NCI-H2029 treated with DMSO at 0.1 percent for 48 hours (cell line): Measurements from ENCODE around the gene CDH12.
"Not testable (repeated sequence)": the region's sequence is repeated elsewhere in the genome, so short reads cannot be mapped to it uniquely, and the experiment has no call there.

Experiments used
- DNase-seq: peaks from one replicate; lab custom pipeline; 2025; lab: John Stamatoyannopoulos, UW

Gene CDH12

DNA sequence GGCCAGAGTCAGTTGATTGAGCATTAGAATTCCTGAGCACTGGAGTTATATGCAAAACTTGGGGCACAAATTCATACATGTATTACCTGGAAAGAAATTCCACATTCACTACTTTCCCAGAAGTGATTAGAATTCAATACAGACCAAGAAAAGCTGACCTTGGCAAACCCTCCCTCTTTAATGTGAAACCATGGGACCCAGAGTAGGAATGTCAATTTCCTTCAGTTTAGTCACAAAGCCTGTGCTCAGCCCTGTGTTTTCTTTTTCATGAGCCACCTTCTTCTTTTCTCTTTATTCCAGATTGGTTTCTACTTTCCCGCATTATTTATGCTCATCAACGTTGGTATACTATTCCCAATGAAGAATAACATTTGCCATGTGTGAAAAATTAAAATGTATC, 420.2 kb downstream of the CDH12 start:
- DNase-seq = no peak

DNA sequence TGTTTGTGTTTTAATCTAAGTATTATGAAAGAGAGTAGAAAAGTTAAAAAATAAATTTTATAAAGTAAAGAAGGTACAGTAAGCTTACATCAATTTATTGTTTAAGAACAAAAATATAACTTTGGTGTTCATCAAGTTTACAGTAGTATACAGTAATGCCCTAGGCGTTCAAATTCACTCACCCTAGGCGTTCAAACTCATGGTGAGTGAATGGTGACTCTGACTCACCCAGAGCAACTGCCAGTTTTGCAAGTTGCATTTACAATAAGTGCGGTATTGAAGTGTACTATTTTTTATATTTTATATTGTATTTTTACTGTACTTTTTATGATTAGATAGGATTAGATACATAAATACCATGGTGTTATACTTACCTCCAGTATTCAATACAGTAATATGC, 421.3 kb downstream of the CDH12 start:
- DNase-seq = no peak

DNA sequence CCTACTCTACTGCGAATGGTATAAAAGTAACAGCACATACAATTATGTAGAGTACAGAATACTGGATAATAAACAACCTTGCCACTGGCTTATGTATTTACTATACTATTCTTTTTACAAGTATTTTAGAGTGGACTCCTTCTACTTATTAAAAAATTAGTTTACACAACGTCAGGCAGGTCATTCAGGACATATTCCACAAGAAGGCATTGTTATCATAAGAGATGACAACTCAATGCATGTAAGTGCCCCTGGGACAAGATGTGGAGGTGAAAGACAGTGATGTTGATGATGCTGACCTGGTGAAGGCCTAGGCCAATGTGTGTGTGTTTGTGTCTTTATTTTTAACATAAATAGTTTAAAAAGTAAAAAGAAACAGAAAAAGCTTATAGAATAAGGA, 421.7 kb downstream of the CDH12 start:
- no peak for DNase-seq

DNA sequence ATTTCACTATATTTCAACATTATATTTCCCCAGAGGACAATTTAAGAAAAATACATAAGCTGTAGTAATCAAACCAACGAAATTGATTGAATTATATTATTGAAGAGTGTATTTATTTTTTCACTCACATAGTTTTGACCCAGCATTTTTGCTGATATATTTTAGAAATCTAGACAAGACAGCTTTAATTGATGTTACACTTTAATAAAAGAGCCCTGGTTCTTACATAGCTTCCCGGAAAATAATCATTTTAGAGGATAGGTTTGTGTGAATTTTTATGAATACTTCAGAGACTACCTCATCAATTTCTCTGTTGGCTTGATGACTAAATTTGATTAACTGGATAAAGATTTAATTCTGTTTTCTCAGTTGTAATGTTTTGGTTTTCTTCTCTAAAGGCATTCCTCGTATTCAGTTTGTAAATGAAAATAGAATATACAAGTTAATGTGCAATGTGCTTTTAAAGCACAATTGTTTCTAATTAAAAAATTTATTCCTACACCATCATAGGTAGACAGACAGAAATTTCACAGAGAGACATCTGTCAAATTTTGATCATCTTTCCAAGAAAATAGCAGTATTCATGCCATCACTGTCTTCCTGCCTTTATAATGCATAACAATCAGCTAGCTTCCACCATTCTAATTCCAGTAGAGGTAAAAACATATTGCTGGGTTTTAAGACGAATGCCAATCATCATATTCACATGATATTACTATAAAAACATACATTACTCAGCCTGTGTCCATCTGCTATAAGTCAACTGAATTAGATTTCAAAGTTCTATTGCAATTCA, 441.4 kb downstream of the CDH12 start:
- no peak for DNase-seq

DNA sequence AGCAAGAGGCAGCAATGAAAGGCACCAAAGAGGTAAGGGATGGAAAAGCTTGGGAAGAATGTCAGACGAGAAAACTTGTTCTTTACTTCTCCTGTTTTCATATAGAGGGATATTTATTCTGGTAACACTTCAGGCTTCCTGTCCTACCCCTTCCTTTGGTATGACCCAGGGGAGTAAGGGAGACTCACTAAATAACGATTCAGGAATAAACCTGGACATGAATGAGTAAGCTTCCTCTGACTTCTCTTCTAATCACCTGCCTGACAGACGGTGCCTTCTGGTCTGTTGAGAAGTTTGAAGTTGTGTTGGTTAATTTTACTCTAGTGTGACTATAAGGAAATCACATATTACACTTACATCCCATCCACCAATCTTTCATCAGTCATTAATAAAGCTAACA, 461.2 kb downstream of the CDH12 start:
- no peak for DNase-seq

DNA sequence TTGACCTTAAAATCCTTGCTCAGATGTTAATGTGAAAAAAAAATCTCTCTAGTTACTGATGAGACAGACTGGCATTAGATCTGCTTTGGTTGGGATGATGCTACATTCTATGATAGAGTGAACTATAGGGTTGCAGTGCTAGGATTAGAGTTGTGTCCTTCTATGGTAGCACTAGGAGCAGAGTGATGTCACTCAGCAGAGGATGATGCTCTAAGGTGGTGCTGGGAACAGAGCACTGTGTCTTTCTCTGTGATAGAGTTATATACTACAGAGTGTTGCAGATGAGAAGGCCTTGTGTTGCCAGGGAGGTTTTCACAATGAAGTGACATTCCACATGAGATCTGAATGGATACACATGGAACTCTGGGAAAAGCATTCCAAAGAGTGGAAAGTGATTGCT, 462.3 kb downstream of the CDH12 start:
- no peak for DNase-seq

DNA sequence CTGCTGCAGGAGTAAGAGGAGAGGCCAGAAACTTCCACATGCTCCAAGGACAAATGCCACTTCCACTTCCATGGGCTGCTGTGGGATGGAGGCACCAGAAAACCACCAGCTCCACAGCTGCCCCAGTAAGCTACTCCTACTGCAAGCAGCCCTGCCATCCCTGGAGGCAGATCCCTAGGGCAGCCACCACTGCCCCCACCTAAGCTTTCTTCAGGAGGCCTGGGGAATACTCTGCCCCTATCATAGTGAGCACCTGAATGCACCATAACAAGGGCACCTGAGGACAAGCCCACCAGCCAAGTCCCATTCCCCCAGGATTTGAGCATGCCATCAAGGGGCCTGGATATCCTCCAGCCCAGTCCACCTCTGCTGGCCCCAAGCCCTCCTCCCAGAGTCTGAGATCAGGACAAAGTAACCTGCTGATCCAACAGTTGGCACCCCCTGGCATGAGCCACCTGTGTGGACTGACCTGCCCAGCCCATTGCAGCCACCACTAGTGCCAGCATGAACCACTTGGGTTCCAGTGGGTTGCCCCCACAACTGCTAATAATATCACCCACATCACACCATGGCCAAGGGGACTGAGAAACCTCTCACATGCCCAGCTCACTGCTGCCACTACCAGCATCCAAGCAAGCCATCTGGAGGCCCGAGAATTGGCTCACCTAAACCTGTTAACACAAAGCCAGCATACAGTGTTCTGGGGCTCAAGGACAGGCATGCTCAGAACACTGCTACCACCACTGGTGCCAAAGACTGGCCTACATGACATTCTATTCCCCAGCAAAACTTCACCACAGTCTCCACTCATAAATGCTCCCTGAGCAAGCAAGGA, 480.1 kb downstream of the CDH12 start:
- DNase-seq = no peak

DNA sequence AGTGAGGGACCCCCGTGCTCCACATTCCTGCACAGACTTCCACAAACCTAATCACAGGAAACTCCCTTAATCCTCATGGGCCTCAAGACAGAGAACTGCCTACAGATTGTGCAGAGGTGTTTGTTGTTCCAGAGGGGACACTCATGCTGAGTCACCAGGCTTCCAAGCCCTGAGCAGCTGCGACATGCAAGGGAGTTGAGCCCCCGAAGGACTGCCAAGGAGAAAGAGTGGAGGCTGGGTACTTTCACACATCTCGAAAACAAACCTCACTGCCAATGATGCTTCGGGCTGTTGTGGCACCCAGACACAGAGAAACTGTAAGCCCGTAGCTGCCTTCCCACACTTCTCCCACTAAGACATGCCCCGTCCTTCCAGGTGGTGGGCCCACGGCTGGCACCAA, 480.8 kb downstream of the CDH12 start:
- DNase-seq = no peak

DNA sequence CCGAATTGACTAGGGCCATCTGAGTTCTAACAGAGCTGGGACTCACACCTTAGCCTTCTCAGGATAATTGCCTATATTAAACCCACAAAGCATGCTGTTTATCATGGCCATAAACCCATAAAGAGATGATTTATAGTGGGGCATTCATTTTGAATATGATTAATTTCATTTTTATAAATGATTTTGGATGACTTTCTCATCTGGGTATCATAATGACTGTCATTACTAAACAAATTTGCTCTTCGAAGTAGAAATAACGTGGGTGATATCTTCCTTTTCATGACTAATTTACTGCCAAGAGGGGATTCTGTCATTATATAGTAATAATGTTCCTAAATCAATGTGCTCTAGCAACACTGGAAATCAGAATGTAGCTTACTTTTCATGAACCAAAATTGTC, 498.2 kb downstream of the CDH12 start:
- no peak for DNase-seq

DNA sequence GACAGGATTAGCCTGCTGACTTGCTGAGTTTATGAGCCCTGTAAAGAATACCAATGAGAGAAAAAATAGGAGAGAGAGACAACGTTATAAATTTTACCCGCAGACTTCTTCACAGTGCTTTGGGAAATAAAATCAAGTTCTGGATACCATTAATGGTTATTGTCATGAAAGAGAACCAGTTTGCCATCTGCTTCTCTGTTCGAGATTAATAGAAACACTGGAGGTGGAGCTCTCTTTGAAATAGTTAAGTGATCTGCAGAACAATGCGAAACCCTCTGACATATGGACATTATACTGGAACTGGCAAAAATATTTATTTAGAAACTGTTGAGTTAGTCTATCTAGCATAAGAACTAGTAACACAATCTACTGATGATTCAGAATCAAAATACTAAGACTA, 500.7 kb downstream of the CDH12 start:
- DNase-seq = no peak

DNA sequence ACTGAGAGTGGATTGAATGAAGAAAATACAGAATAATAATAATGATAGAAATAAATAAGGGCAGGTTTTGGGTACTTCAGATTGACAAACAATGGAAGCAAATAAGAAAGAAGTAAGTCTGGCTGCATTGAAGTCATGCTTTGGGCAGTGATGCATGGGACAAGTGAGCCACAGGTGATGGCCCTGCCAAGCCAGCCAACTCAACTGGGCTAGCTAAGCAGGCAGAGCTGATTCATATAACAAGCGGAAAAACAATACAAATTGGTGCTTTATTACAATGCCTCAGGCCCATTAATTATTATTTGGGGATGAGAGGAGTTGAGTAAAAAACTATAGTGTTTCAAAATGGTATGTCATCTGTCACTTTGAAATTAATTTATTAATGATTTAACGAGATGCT, 502.0 kb downstream of the CDH12 start:
- DNase-seq = no peak

DNA sequence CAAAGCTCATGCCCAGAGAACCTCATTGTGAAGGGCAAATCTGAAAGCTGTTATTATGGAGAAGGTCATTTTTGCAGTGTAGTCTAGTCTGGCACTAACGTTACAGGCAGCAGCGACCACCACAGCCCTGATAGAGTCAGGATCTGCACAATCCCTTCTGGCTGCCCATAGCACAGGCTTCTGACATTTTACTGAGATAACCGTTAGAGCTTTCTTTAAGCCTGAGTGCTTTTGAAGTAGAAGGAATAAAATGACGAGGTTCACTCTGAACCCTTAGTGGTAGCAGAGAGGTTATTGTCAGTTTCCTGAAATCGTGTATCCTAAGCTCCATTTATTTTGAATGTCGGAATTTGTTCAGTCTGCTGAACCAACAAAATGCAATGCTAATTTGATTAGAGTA, 505.1 kb downstream of the CDH12 start:
- DNase-seq = no peak

DNA sequence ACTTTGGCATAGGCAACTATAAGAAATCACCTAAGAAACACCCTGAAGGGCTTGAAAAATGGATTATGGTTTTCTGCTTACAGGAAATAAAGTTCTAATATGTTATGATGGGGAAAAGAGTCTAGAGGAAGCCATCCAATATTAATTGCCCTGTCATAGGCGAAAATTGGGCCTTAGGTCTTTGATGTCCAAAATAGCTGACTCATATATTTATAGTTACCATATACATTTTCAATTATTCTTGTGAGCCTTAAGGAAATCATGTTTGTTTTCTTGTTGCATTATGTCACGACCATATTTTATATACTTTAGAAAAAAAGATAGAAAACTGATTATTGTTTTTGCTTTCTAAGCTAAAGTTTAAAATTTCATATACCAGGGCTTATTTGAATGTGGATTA, 509.1 kb downstream of the CDH12 start:
- no peak for DNase-seq

DNA sequence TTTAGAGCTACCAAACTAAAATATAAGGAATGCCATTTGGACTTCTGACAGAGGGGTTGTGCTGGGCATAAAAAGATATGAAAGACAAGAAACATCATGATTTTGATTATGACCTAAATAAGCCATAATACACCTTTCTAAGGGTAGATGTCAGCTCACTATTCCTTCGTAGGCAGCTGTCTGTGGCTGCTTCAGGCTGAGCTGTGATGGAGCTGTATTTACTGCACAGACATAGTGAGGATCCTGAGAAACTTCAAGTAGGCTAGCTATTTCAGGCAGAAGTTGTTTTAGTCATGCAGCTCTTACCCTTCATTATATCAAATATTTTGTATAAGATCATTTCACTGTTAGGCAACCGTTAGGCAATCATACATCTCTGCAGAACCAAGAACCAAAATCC, 511.7 kb downstream of the CDH12 start:
- no peak for DNase-seq

DNA sequence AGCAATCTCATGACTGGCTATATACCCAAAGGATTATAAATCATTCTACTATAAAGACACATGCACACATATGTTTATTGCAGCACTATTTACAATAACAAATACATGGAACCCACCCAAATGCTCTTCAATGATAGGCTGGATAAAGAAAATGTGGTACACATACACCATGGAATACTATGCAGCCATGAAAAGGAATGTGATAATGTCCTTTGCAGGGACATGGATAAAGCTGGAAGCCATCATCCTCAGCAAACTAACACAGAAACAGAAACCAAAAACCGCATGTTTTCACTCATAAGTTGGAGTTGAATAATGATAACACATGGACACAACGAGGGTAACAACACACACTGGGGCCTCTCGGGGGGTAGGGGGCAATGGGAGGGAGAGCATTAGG, 520.2 kb downstream of the CDH12 start:
- DNase-seq = not testable (repeated sequence)

DNA sequence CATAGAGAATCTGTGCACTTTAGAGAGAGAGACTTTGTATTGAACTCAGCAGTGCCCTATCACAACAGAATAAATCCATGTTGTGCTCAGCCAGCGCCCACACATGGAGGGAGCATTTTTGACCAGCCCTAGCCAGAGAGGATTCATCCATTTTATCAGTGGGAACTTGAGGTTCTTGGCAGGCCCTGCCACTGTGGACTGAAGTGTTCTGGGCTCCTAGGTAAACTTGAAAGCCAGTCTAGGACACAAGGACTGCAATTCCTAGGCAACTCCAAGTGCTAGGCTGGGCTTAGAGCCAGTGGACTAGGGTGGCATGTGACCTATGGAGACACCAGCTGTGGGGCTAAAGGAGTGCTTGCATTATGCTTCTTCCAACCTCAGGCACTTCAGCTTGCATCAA, 523.5 kb downstream of the CDH12 start:
- DNase-seq = no peak

DNA sequence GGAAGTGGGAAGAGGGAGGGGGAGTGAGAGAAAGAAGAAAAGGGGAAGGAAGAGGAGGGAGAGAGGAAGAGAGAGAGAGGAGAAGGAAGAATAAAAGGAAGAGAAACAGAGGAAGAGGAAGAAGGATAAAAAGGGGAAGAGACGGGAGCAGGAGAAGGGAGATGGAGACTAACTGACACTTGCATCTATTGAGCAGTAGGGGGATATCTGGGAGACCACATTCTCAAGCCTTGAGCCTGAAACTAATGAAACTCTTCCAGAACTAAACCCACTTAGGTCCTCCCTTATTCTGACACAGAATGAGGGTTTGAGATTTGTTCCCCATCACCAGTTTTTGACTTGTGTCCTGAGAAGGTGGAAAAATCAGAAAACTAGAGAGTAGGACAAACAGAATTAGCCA, 533.3 kb downstream of the CDH12 start:
- no peak for DNase-seq

DNA sequence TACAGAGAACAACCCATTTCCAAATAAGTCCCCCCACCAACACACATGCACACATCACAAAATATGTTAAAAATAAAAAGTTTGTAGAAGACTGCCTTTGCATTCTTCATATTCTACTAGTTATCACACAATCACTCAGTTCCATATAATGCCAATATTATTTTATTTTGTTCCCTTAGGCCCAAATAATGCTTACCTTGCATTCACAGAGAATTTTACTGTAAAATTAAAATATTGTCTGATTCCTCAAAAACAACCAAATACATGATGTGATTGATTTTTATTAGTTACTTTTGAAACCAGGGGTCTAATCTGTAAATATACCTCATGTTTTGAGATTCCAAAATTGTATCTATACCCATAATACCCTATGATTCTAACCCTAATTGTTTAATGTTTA, 536.9 kb downstream of the CDH12 start:
- DNase-seq = no peak

DNA sequence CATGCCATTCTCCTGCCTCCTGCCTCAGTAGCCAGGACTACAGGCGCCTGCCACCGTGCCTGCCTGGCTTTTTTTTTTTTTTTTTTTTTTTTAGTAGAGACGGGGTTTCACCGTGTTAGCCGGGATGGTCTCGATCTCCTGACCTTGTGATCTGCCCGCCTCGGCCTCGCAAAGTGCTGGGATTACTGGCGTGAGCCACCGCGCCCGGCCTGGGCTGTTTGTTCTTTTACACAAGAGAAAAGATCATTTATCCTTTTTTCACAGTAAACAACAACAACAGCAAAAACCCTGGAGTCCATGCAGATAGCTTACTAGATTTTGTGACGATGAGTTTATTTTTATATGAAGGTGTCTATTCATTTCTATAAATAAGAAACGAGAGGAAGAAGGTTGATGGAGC, 538.1 kb downstream of the CDH12 start:
- not testable (repeated sequence) for DNase-seq

DNA sequence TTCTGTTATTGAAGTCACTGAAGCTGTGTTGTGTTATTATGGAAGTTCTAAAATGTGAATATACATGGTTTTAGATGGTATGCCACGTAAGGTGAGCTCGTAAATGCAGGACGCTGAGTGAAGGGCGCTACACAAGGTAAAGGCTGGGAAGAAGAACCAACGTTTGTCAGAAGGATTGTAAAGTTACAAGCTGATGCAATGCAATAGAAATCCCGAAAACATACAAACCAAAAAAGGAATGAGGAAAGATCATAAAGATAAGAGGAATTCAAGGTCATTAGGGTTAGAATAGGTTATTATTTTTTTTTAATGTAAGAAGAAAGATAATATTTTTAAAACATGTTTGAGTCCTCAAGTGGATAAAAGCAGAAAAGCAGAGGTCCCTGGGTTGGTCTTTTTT, 538.6 kb downstream of the CDH12 start:
- no peak for DNase-seq

DNA sequence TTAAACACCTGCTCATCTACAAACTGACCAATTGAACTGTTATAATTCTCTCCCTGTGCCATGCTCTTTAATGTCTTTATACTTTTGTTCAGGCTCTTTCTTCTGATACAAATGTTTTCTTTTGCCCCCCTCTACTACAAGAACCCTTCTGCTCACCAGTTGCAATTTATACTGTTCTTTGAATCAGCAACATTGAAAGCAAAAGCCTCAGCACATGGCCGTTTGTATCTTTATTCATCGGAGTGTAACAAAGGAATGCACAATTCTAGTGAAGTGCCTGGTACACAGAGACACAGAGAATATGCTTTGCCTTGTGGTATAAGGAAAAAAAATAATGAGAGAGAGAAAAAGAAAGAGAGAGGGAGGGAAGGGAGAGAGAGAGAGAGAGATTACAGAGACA, 547.1 kb downstream of the CDH12 start:
- DNase-seq = no peak

DNA sequence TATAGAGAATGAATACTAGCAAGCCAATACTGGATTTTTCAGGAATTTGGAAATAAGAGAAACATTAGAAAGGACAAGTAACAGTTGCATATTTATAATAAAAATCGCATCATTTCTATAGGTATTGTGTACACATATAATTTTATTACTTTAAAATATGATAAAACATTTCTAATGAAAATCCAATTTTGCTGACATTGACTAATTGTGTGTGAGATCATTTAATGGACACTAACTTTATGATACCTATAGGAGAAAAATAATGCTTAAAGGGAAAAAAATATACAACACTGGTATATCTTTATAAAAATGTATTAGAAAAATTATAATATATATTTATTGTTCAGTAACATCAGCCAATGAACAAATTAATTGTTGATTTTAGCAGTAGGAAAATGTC, 557.3 kb downstream of the CDH12 start:
- DNase-seq = no peak

DNA sequence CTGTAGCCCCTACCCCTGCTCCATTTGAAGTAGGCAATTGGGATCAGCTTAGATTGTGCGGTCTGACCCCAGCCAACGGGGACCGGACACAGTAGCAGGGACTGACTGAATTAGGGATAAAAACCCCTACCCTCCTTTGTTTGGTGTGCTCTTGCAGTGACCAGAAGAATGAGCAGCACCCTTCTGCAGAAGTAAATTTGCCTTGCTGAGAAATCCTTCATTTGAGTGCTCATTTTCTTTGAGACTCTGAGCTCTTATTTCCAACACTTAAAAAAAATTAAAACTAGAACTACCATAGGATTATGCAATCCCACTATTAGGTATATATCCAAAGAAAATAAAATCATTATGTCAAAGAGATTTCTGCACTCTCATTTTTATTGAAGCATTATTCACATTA, 560.0 kb downstream of the CDH12 start:
- no peak for DNase-seq

DNA sequence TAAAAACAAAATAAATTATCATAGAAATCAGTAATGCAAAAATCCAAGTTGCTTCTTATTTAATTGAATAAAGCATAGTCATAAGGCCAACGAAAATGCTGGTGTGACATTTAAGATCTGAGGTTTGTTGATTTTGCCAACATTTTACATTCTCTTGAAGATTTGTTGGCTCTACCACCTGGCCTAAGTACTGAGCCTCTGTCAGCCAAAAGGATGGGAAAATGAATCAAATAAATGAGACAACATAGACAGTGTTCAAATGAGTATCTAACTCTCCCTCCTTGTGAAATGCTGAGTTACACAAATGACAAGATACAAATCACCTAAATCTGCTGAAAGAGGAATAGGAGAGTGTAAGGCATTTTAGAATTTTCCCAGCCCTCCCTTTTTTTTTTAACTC, 575.0 kb downstream of the CDH12 start:
- DNase-seq = no peak
